A673 (cell line): ENCODE data around the gene FKBP14.
A peak's percentile ranks its signal among the peaks of the same experiment; 100 is the strongest.

ENCODE experiments used
- CTCF ChIP-seq: fragments of 300-800, 200-600 bp; sonication (generic); conservative IDR thresholded peaks from 2 replicates; pipeline ENCODE4 v1.5.1; 2017; ENCODE audit warnings: low read depth, mild to moderate bottlenecking, antibody characterized with exemption, low read length, moderate library complexity, mixed read lengths
- EZH2 ChIP-seq: fragments of 200-600 bp; sonication (generic); IDR thresholded peaks from 2 replicates; pipeline ENCODE4 v1.6.1; 2017; ENCODE audit warnings: borderline replicate concordance, low read depth, mild to moderate bottlenecking, mixed read lengths, antibody characterized with exemption, low read length; ENCODE audit not compliant: poor library complexity, severe bottlenecking

DNA sequence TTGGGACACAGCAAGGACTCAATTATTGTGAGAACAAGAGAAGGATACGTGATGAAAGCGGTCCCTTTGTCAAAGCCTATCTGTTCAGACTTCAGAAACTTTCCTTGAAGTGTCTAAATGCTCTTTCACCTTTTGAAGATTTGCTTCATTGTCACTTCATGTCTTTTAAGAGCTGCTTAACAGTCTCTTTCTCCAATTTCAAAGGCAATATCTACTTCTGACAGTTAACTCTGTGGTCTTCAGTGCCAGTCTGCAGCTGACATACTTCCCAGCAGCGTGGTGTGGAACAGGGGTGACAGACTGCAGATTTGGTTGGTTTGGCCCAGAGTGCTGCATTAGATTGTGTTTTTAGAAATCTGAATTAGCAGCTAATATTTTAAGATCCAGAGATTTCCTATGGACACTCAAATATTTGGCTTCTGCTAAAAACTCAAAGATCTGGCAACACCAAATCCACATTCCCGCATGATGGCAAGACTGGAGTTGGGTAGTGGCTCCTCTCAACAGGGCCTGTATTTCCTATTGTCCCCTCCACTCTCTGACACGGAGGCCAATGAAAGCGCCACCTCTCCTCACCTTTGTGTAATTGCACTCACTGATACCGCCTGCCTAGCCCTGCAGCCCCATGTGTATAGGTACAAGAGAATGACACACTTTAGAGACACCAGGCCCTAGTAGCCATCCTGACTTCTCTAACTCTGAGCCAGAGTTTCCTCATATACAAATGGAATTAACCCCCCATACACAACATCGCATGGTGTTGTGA lies 48.4 kb downstream of the FKBP14 start:
- TF ChIP-seq CTCF (0 out of 2 replicates have a peak, but pooled peaks have one; percentile 19), EZH2 (no peak)
